ENCODE results near the gene ST7.
A peak's percentile ranks its signal among the peaks of the same experiment; 100 is the strongest.

Gene ST7

GRCh38 chr7:117158941-117159697 is 205.8 kb downstream of the ST7 start:
- Histone ChIP-seq H3K4me1 (peaks cover 14% of the 10 kb centered on the region; the same call in 1 of the 2 replicates), H3K36me3 (peaks cover 4% of the 10 kb centered on the region), H3K27me3 (no peaks in the 10 kb centered on the region), H3K9me3 (no peaks in the 10 kb centered on the region), H3K4me3 (ENCODE audit: low read depth, low read length) (no peak overlapping the region)
- no peak for DNase-seq
- TF ChIP-seq CTCF (IDR thresholded peaks at IDR 0.05; ENCODE audit: low read depth, low read length): no peak

GRCh38 chr7:117163101-117163500 is 209.8 kb downstream of the ST7 start:
- no peaks in the 10 kb centered on the region for H3K36me3 ChIP-seq
- H3K4me3 ChIP-seq (ENCODE audit: low read depth, low read length): no peak overlapping the region

GRCh38 chr7:117164620-117165019 is 211.3 kb downstream of the ST7 start:
- DNase-seq: no peak
- no peak for TF ChIP-seq CTCF (IDR thresholded peaks at IDR 0.05; ENCODE audit: low read depth, low read length)
- no peak overlapping the region for H3K4me3 ChIP-seq (ENCODE audit: low read depth, low read length)
- H3K36me3 ChIP-seq: no peaks in the 10 kb centered on the region
- H3K9me3 ChIP-seq: no peaks in the 10 kb centered on the region
- no peaks in the 10 kb centered on the region for H3K27me3 ChIP-seq
- H3K4me1 ChIP-seq: no peaks in the 10 kb centered on the region

More at GRCh38 chr7:117163101-117163500, 209.8 kb downstream of the ST7 start:
- Histone ChIP-seq H3K9me3 (no peaks in the 10 kb centered on the region), H3K4me1 (peaks cover 7% of the 10 kb centered on the region; the same call in 1 of the 2 replicates), H3K27me3 (no peaks in the 10 kb centered on the region)
- DNase-seq: no peak
- no peak for TF ChIP-seq CTCF (IDR thresholded peaks at IDR 0.05; ENCODE audit: low read depth, low read length)

- H3K27me3 ChIP-seq: no peaks in the 10 kb centered on the region
- TF ChIP-seq CTCF (IDR thresholded peaks at IDR 0.05; ENCODE audit: low read depth, low read length): no peak
- no peak for DNase-seq
- H3K4me3 ChIP-seq (ENCODE audit: low read depth, low read length): no peak overlapping the region
- H3K4me1 ChIP-seq: no peaks in the 10 kb centered on the region
- no peaks in the 10 kb centered on the region for H3K9me3 ChIP-seq
- H3K36me3 ChIP-seq: no peaks in the 10 kb centered on the region
Measured at GRCh38 chr7:117165656-117166055, 212.4 kb downstream of the ST7 start.

- Histone ChIP-seq H3K27me3 (no peaks in the 10 kb centered on the region), H3K4me3 (ENCODE audit: low read depth, low read length) (no peak overlapping the region), H3K9me3 (no peaks in the 10 kb centered on the region), H3K4me1 (no peaks in the 10 kb centered on the region), H3K36me3 (peaks cover 13% of the 10 kb centered on the region)
- TF ChIP-seq CTCF (IDR thresholded peaks at IDR 0.05; ENCODE audit: low read depth, low read length): no peak
- DNase-seq: no peak
Measured at GRCh38 chr7:117169907-117170306, 216.6 kb downstream of the ST7 start.

GRCh38 chr7:117171106-117171505 is 217.8 kb downstream of the ST7 start:
- Histone ChIP-seq H3K27me3 (no peaks in the 10 kb centered on the region), H3K9me3 (no peaks in the 10 kb centered on the region), H3K4me3 (ENCODE audit: low read depth, low read length) (no peak overlapping the region), H3K4me1 (no peaks in the 10 kb centered on the region), H3K36me3 (peaks cover 13% of the 10 kb centered on the region)
- DNase-seq: no peak
- TF ChIP-seq CTCF (IDR thresholded peaks at IDR 0.05; ENCODE audit: low read depth, low read length): peak; percentile 27; the same call in 1 of the 2 replicates

Measured in BE2C (cell line).